ENCODE results near the gene ZNF648. TPM values are rescaled to one million over a fixed set of nuclear protein-coding genes. Genes with fewer than 3 reads are reported as not detected.
A peak's percentile ranks its signal among the peaks of the same experiment; 100 is the strongest.

Gene ZNF648
- total RNA-seq, 1 donor from 2014 or later: not detected

DNA sequence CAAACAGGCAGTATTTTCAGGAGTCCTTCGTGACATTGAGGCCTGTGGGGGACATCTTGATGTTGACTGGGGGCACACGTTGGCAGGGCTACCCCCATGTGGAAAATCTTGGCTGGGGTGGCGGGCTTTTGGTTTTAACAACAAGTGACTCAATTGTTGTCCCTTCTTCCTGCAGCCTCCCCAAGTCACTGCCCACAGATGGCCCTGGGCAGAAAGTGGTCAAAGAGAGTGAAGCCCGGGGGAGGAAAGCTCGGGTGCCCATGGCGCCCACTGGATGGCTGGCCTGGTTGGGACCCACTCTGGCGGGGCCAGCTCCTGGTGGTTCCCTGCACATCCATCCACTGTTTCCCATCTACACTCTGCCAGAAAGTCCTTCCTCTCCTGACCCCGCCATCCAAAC, 24.6 kb upstream of the ZNF648 start:
- ATAC-seq (ENCODE audit: low read depth) (no peak), DNase-seq (no peak)
- no peak overlapping the region for H3K27ac Mint-ChIP-seq
- H3K9me3 Mint-ChIP-seq: no peaks in the 10 kb centered on the region
- ChIA-PET CTCF (interaction anchor here (2.7 kb wide), 1 partner anchor 310 kb away, joined by 18 read pairs; no protein-coding TSS in a partner anchor), POLR2A (no interaction called here)
- TF ChIP-seq, protein P1, sequence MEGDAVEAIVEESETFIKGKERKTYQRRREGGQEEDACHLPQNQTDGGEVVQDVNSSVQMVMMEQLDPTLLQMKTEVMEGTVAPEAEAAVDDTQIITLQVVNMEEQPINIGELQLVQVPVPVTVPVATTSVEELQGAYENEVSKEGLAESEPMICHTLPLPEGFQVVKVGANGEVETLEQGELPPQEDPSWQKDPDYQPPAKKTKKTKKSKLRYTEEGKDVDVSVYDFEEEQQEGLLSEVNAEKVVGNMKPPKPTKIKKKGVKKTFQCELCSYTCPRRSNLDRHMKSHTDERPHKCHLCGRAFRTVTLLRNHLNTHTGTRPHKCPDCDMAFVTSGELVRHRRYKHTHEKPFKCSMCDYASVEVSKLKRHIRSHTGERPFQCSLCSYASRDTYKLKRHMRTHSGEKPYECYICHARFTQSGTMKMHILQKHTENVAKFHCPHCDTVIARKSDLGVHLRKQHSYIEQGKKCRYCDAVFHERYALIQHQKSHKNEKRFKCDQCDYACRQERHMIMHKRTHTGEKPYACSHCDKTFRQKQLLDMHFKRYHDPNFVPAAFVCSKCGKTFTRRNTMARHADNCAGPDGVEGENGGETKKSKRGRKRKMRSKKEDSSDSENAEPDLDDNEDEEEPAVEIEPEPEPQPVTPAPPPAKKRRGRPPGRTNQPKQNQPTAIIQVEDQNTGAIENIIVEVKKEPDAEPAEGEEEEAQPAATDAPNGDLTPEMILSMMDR (IDR thresholded peaks at IDR 0.05): no peak
- no peaks in the 10 kb centered on the region for H3K36me3 Mint-ChIP-seq (ENCODE audit: low read depth)
- H3K27me3 Mint-ChIP-seq: no peaks in the 10 kb centered on the region
- H3K4me1 Mint-ChIP-seq: peaks cover 4% of the 10 kb centered on the region
- H3K4me3 Mint-ChIP-seq: no peak overlapping the region
- intact Hi-C loops (cut with micrococcal nuclease): loop anchor here (5.0 kb wide), 1 partner anchor 696 kb away; no protein-coding TSS in a partner anchor

DNA sequence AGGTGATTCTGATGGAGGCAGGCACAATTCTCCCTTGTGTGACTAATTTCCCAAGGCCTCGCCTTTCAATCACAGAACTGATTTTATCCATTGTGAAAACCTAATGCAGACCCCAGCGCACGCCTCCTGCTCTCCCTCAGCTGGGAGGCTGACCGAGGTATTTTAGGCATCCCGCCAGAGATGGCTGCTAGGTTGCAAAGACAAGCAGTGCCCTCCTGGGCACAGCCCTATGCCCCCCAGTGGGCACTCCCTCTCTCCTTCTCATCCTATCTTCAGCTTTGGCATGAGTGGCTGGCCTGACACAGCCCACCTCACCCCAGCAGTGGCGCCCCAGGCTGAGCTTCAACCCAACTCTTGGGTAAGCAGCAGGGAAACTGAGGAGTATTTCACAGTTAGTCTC, 24.2 kb upstream of the ZNF648 start:
- ATAC-seq (ENCODE audit: low read depth): no peak
- DNase-seq: no peak
- Mint-ChIP-seq H3K9me3 (no peaks in the 10 kb centered on the region), H3K4me1 (peaks cover 4% of the 10 kb centered on the region), H3K27me3 (no peaks in the 10 kb centered on the region), H3K36me3 (ENCODE audit: low read depth) (no peaks in the 10 kb centered on the region), H3K27ac (no peak overlapping the region), H3K4me3 (no peak overlapping the region)
- ChIA-PET POLR2A (no interaction called here), CTCF (interaction anchor here (2.7 kb wide), 1 partner anchor 310 kb away, joined by 18 read pairs; no protein-coding TSS in a partner anchor)
- TF ChIP-seq, protein P1 (IDR thresholded peaks at IDR 0.05): no peak
- intact Hi-C loops (cut with micrococcal nuclease): loop anchor here (1.0 to 5.0 kb wide), 3 partner anchors 306 to 697 kb away; partner anchors contain the start of gene GLUL

DNA sequence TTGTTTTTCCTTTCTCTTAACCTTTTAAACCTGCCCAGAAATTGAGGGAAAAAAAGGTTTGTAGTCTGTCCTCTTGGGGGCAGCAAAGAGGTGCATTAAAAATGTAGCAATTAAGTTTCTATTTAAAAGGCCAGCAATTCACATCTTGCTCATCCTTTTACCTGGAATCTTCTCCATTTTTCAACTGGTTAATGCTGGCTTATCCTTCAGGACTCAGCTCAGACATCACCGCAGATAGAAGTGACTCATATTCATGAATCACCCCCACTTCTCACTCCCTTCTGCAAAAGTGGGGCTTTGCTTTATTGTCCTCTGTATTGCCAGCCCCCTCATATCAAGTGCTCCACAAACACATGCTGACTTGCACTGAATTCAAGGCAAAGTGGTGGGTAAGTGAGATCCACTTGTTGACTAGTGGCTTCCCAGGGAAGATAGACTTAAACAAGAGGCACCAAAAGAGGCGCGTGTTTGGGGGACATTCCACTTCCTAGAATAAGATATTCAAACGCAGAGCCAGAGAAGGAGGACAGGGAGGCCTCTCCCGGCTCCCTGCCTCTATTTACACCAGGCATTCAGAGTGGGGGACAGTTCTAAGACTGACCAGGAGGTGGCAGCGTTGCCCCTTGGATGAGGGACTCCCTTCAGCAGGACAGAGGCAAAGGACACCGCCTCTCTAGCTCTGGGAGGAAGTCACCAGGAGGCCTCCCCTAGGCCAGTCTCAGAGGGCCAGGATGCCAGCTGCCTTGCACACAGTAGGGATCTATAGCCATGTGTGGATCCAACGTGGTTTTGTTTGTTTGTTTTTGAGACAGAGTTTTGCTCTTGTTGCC, 23.2 kb upstream of the ZNF648 start:
- TF ChIP-seq, protein P1 (IDR thresholded peaks at IDR 0.05): no peak
- ATAC-seq (ENCODE audit: low read depth): peak; percentile 77
- intact Hi-C loops (cut with micrococcal nuclease): loop anchor here (1.0 to 5.0 kb wide), 3 partner anchors 307 to 698 kb away; partner anchors contain the start of gene GLUL
- peak; percentile 47 for DNase-seq
- ChIA-PET POLR2A (no interaction called here), CTCF (interaction anchor here (2.7 kb wide), 1 partner anchor 312 kb away, joined by 18 read pairs; no protein-coding TSS in a partner anchor)
- Mint-ChIP-seq H3K9me3 (no peaks in the 10 kb centered on the region), H3K4me3 (no peak overlapping the region), H3K4me1 (peaks cover 4% of the 10 kb centered on the region), H3K36me3 (ENCODE audit: low read depth) (no peaks in the 10 kb centered on the region), H3K27me3 (no peaks in the 10 kb centered on the region), H3K27ac (no peak overlapping the region)

DNA sequence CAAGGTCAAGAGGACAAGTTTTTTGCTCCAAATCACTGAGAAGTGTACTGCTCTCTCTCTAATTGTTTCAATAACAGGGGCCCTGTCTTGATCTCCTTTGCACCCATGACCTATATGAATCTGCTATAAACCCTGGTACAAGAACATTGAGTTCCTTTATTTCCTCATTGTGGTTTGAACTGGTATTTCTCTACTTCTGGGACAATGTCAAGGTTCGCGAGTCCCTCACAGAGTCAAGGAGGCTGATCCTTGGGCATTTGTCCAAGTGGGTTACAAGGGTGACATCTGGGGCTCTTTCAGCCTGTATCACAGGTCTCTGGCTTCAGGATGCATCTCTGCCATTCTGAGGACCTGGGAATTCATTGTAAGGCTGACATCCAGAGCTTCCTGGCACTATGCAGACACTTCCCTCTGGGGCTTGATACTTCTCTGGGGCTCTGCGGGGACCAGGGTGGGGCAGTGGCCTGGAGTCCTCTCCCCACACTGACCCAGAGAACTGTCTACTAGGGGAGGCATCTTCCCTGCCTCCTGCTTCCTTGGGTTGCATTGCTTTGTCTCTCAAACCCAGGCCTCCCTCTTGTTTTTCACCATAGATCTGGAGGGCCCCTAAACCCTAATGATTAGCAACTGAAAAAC, 22.5 kb upstream of the ZNF648 start:
- Mint-ChIP-seq H3K36me3 (ENCODE audit: low read depth) (no peaks in the 10 kb centered on the region), H3K27me3 (no peaks in the 10 kb centered on the region), H3K4me3 (no peak overlapping the region), H3K27ac (no peak overlapping the region), H3K9me3 (no peaks in the 10 kb centered on the region), H3K4me1 (peaks cover 4% of the 10 kb centered on the region)
- DNase-seq: no peak
- ChIA-PET POLR2A (no interaction called here), CTCF (interaction anchor here (2.7 kb wide), 1 partner anchor 312 kb away, joined by 18 read pairs; no protein-coding TSS in a partner anchor)
- intact Hi-C loops (cut with micrococcal nuclease): no loop called here
- no peak for ATAC-seq (ENCODE audit: low read depth)
- TF ChIP-seq, protein P1 (IDR thresholded peaks at IDR 0.05): no peak

Measured in activated B cell treated with CpG ODN at 0.5 μM for 24 hours (primary cell).